Cardiac atrium fibroblast (primary cell): Measurements from ENCODE around the gene GAGE12G. TPM values are rescaled to one million over a fixed set of nuclear protein-coding genes. Genes with fewer than 3 reads are reported as not detected.

Experiments
- total RNA-seq: library from RNA; depleted of rRNA; stranded (reverse); fragments of >200 nt; gene quantifications from 2 replicates; pipeline ENCODE4 v1.2.3, GENCODE V29; 2015

The GAGE12G gene
- total RNA-seq, result not detected in 2 replicates

GRCh38 chrX:49570100-49570499 is at the start of gene GAGE12G:
Gene GAGE12G, plus strand, starts transcription at chrX:49570400. Its CDS starts 1,155 bp downstream, at chrX:49571555.

GRCh38 chrX:49531877-49532276 is 38.3 kb upstream of the GAGE12G start, which contains the start of gene GAGE12C:
Gene GAGE12C, plus strand, starts transcription at chrX:49532177. Its CDS starts 1,155 bp downstream, at chrX:49533332.

DNA sequence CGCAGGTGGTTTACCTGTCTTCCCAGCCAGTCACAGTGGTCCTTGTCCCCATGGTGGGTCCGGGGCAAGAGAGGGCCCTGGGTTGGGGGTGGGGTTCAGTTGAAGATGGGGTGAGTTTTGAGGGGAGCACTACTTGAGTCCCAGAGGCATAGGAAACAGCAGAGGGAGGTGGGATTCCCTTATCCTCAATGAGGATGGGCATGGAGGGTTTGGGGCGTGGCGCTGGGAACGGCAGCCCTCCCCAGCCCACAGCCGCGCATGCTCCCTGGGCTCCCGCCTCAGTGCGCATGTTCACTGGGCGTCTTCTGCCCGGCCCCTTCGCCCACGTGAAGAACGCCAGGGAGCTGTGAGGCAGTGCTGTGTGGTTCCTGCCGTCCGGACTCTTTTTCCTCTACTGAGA is 28.8 kb upstream of the GAGE12G start, which contains the start of gene GAGE12D:
Gene GAGE12D (plus strand): TSS at position 301 of the 400 bp plus-strand sequence. CDS start 1,155 bp downstream, outside the sequence.

DNA sequence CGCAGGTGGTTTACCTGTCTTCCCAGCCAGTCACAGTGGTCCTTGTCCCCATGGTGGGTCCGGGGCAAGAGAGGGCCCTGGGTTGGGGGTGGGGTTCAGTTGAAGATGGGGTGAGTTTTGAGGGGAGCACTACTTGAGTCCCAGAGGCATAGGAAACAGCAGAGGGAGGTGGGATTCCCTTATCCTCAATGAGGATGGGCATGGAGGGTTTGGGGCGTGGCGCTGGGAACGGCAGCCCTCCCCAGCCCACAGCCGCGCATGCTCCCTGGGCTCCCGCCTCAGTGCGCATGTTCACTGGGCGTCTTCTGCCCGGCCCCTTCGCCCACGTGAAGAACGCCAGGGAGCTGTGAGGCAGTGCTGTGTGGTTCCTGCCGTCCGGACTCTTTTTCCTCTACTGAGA is 19.2 kb upstream of the GAGE12G start, which contains the start of gene GAGE12E:
Gene GAGE12E (plus strand): TSS at position 301 of the 400 bp plus-strand sequence. CDS start 1,155 bp downstream, outside the sequence.

DNA sequence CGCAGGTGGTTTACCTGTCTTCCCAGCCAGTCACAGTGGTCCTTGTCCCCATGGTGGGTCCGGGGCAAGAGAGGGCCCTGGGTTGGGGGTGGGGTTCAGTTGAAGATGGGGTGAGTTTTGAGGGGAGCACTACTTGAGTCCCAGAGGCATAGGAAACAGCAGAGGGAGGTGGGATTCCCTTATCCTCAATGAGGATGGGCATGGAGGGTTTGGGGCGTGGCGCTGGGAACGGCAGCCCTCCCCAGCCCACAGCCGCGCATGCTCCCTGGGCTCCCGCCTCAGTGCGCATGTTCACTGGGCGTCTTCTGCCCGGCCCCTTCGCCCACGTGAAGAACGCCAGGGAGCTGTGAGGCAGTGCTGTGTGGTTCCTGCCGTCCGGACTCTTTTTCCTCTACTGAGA is 9.7 kb upstream of the GAGE12G start, which contains the start of gene GAGE12F:
Gene GAGE12F (plus strand): TSS at position 301 of the 400 bp plus-strand sequence. CDS start 1,155 bp downstream, outside the sequence.

DNA sequence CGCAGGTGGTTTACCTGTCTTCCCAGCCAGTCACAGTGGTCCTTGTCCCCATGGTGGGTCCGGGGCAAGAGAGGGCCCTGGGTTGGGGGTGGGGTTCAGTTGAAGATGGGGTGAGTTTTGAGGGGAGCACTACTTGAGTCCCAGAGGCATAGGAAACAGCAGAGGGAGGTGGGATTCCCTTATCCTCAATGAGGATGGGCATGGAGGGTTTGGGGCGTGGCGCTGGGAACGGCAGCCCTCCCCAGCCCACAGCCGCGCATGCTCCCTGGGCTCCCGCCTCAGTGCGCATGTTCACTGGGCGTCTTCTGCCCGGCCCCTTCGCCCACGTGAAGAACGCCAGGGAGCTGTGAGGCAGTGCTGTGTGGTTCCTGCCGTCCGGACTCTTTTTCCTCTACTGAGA is 9.4 kb downstream of the GAGE12G start, which contains the start of gene GAGE12H:
Gene GAGE12H (plus strand): TSS at position 301 of the 400 bp plus-strand sequence. CDS start 1,155 bp downstream, outside the sequence.

GRCh38 chrX:49589196-49589595 is 19.0 kb downstream of the GAGE12G start, which contains the start of gene GAGE2A:
Gene GAGE2A, plus strand, starts transcription at chrX:49589496. Its CDS starts 1,155 bp downstream, at chrX:49590651.

DNA sequence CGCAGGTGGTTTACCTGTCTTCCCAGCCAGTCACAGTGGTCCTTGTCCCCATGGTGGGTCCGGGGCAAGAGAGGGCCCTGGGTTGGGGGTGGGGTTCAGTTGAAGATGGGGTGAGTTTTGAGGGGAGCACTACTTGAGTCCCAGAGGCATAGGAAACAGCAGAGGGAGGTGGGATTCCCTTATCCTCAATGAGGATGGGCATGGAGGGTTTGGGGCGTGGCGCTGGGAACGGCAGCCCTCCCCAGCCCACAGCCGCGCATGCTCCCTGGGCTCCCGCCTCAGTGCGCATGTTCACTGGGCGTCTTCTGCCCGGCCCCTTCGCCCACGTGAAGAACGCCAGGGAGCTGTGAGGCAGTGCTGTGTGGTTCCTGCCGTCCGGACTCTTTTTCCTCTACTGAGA is 28.5 kb downstream of the GAGE12G start, which contains the start of gene GAGE1:
Gene GAGE1 (plus strand): TSS at position 301 of the 400 bp plus-strand sequence. CDS start 1,155 bp downstream, outside the sequence.

Other genes with a start within 250 kb of the GAGE12G start
- gene GAGE12J, start 248.4 kb upstream of the GAGE12G start, total RNA-seq, result not detected in 2 replicates
- not detected in 2 replicates for gene GAGE13, start 238.8 kb upstream of the GAGE12G start, total RNA-seq
- gene GAGE12C, start 38.2 kb upstream of the GAGE12G start, total RNA-seq, result not detected in 2 replicates
- not detected in 2 replicates for gene GAGE12D, start 28.7 kb upstream of the GAGE12G start, total RNA-seq
- gene GAGE12E, start 19.1 kb upstream of the GAGE12G start, total RNA-seq, result not detected in 2 replicates
- gene GAGE12F, start 9.6 kb upstream of the GAGE12G start, total RNA-seq, result not detected in 2 replicates
- gene GAGE12H, start 9.5 kb downstream of the GAGE12G start, total RNA-seq, result not detected in 2 replicates
- not detected in 2 replicates for gene GAGE2A, start 19.1 kb downstream of the GAGE12G start, total RNA-seq
- not detected in 2 replicates for gene GAGE1, start 28.6 kb downstream of the GAGE12G start, total RNA-seq
- gene PAGE1, start 125.6 kb downstream of the GAGE12G start, total RNA-seq, result not detected in 2 replicates